K562 (cell line): ENCODE data around the gene ID1.

Experiments
- CEBPB ChIP-seq: fragments of 450-650 bp; IDR thresholded peaks from 2 replicates; pipeline ENCODE4 v1.6.1; 2016; ENCODE audit warnings: missing genetic modification characterization, missing compliant biosample characterization
- CREBBP ChIP-seq: IDR thresholded peaks from one replicate; pipeline ENCODE4 v1.6.1; 2012; ENCODE audit warnings: low read depth, mild to moderate bottlenecking, control low read depth, inconsistent platforms, low read length
- CTCF ChIP-seq, 3 experiments: IDR thresholded peaks in 2 of 3; conservative IDR thresholded peaks in 1 of 3; 2 replicates each; pipeline ENCODE4 v1.5.1; 2011 to 2012; ENCODE audit warnings: low read length in 3 of 3, mild to moderate bottlenecking in 3 of 3, control low read depth in 2 of 3, improper control_type of control experiment in 1 of 3, inconsistent platforms in 1 of 3, low read depth in 1 of 3, mixed read lengths in 1 of 3, moderate library complexity in 1 of 3; ENCODE audit not compliant: insufficient read depth in 2 of 3
- E2F5 ChIP-seq: sonication (generic); formaldehyde crosslinking; IDR thresholded peaks from 2 replicates; pipeline ENCODE4 v1.8.0; 2022; ENCODE audit warnings: mild to moderate bottlenecking, missing genetic modification reagents
- KAT7 ChIP-seq: sonication (generic); formaldehyde crosslinking; IDR thresholded peaks from 2 replicates; pipeline ENCODE4 v1.8.0; 2022; ENCODE audit warnings: missing genetic modification reagents, mild to moderate bottlenecking, borderline replicate concordance
- SMAD2 ChIP-seq: fragments of 150-350 bp; IDR thresholded peaks from 2 replicates; pipeline ENCODE4 v1.6.1; 2014; ENCODE audit warnings: low read depth, mild to moderate bottlenecking, low read length
- SMAD4 ChIP-seq: fragments of 250-450 bp; sonication (Bioruptor Pico); conservative IDR thresholded peaks from 2 replicates; pipeline ENCODE4 v1.8.0; 2021; ENCODE audit warnings: inconsistent platforms, mild to moderate bottlenecking, moderate library complexity
- ZFP36 ChIP-seq: fragments of 150-350 bp; IDR thresholded peaks from 2 replicates; pipeline ENCODE4 v1.6.1; 2018; ENCODE audit warnings: low read length, low read depth; ENCODE audit not compliant: partially characterized antibody
- TF ChIP-seq, protein P1 (sequence below): sonication (generic); formaldehyde crosslinking; IDR thresholded peaks from 2 replicates; pipeline ENCODE4 v1.8.1; 2023; ENCODE audit warnings: mild to moderate bottlenecking, missing genetic modification reagents
- TF ChIP-seq, protein P2 (sequence below), 2 experiments: fragments of 450-650 bp in 1 of 2; sonication (generic) in 1 of 2; formaldehyde crosslinking in 1 of 2; IDR thresholded peaks in 1 of 2; conservative IDR thresholded peaks in 1 of 2; 2 replicates each; pipeline versions ENCODE4 v1.6.1 to v1.8.1; 2016 to 2023; ENCODE audit warnings: mild to moderate bottlenecking in 2 of 2, moderate library complexity in 2 of 2, inconsistent platforms in 1 of 2, missing genetic modification reagents in 1 of 2

DNA sequence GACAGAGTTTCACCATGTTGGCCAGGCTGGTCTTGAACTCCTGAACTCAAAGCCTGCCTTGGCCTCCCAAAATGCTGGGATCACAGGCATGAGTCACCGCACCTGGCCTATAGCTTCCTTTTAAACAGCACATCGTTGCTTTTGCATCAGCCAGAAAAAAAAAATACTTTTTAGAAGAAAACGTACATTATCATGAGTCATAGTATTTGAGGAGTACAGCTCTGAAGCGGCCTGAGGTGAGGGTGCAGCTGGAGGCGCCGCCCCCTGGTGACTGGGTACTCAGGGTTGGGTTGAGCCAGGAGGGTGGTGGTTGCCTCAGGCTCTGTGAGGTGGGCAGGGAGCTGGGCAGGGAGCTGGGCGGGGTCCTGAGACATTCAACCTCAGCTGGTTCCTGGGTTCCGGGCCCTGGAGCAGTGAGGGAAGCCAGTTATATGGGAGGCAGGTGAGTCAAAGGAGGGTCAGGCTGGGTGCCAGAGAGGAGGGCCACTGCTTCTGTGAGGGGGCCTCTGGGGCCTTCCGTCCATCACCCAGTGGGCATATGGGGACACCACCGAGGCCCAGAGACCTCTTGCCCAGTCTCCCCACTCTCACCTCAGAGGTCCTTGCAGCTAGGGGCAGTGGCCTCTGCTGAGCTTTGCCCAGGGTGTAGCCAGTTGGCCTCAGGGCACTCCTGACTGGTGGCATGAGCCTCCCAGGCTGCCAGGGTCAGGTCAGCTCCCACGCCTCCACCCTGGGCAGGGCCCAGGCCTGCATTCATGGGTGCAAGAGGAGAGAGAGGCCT, 11.7 kb upstream of the ID1 start:
- TF ChIP-seq SMAD4 (CRISPR knock-in tag) (no peak), CREBBP (no peak), SMAD2 (no peak), CTCF (IDR thresholded peaks at IDR 0.05 in 2 of 3, conservative IDR thresholded peaks at IDR 0.05 in 1 of 3; ENCODE audit: insufficient read depth in 2 of 3, low read depth in 1 of 3, low read length in 3 of 3) (peak in 1 of 3 experiments; percentile 2; a peak in 1 of 6 replicates), KAT7 (CRISPR knock-in tag) (no peak), CEBPB (no peak), E2F5 (CRISPR knock-in tag) (no peak), ZFP36 (no peak)
- TF ChIP-seq, protein P1, sequence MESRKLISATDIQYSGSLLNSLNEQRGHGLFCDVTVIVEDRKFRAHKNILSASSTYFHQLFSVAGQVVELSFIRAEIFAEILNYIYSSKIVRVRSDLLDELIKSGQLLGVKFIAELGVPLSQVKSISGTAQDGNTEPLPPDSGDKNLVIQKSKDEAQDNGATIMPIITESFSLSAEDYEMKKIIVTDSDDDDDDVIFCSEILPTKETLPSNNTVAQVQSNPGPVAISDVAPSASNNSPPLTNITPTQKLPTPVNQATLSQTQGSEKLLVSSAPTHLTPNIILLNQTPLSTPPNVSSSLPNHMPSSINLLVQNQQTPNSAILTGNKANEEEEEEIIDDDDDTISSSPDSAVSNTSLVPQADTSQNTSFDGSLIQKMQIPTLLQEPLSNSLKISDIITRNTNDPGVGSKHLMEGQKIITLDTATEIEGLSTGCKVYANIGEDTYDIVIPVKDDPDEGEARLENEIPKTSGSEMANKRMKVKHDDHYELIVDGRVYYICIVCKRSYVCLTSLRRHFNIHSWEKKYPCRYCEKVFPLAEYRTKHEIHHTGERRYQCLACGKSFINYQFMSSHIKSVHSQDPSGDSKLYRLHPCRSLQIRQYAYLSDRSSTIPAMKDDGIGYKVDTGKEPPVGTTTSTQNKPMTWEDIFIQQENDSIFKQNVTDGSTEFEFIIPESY (CRISPR knock-in tag), result peak; percentile 8; the same call in 1 of the 2 replicates
- TF ChIP-seq, protein P2, sequence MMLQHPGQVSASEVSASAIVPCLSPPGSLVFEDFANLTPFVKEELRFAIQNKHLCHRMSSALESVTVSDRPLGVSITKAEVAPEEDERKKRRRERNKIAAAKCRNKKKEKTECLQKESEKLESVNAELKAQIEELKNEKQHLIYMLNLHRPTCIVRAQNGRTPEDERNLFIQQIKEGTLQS (IDR thresholded peaks at IDR 0.05), result peak; percentile 97
- TF ChIP-seq, protein P2 (CRISPR knock-in tag; conservative IDR thresholded peaks at IDR 0.05), result no peak
